Astrocyte (in vitro differentiated cells and primary cell): ENCODE measurements around the gene IGF1. TPM values are rescaled to one million over a fixed set of nuclear protein-coding genes. Genes with fewer than 3 reads are reported as not detected.
A peak's percentile ranks its signal among the peaks of the same experiment; 100 is the strongest.

Experiments
- DNase-seq: peaks from one replicate; pipeline ENCODE4 v3.0.0-alpha.2; 2010; ENCODE audit warnings: low read depth
- FAIRE-seq: peaks from 2 replicates; lab custom pipeline; 2011; peaks lifted over from hg19 to GRCh38; lab: Jason Lieb, UNC
- H2AFZ ChIP-seq: 2 replicates; pipeline ENCODE4 v1.6.0; 2012; ENCODE audit warnings: low read depth, low read length, inconsistent platforms
- H3K27ac ChIP-seq: 2 replicates; pipeline ENCODE4 v1.5.1; 2011; ENCODE audit warnings: low read depth, low read length, inconsistent platforms
- H3K27me3 ChIP-seq: 2 replicates; pipeline ENCODE4 v1.6.0; 2011; ENCODE audit warnings: low read length, inconsistent platforms; ENCODE audit not compliant: insufficient read depth
- H3K36me3 ChIP-seq: 2 replicates; pipeline ENCODE4 v1.5.1; 2011; ENCODE audit warnings: low read length, inconsistent platforms; ENCODE audit not compliant: insufficient read depth
- H3K4me1 ChIP-seq: 2 replicates; pipeline ENCODE4 v1.5.1; 2011; ENCODE audit warnings: low read length, inconsistent platforms; ENCODE audit not compliant: insufficient read depth
- H3K4me2 ChIP-seq: 2 replicates; pipeline ENCODE4 v1.6.0; 2012; ENCODE audit warnings: low read length, inconsistent platforms
- H3K4me3 ChIP-seq: 2 replicates; pipeline ENCODE4 v1.5.1; 2011; ENCODE audit warnings: low read depth, mild to moderate bottlenecking, low read length, inconsistent platforms; ENCODE audit not compliant: insufficient read depth
- H3K79me2 ChIP-seq: 2 replicates; pipeline ENCODE4 v1.6.0; 2012; ENCODE audit warnings: mild to moderate bottlenecking, low read length, inconsistent platforms; ENCODE audit not compliant: insufficient read depth
- H3K9ac ChIP-seq: 2 replicates; pipeline ENCODE4 v1.6.0; 2012; ENCODE audit warnings: mild to moderate bottlenecking, low read length, inconsistent platforms
- H3K9me3 ChIP-seq: 2 replicates; pipeline ENCODE4 v1.5.1; 2012; ENCODE audit warnings: low read depth, mild to moderate bottlenecking, low read length, inconsistent platforms; ENCODE audit not compliant: insufficient read depth
- H4K20me1 ChIP-seq: 2 replicates; pipeline ENCODE4 v1.6.0; 2012; ENCODE audit warnings: low read length, inconsistent platforms; ENCODE audit not compliant: insufficient read depth
- H3K27ac Mint-ChIP-seq: one replicate; pipeline ENCODE4 v1.8.0; 2021; ENCODE audit warnings: mild to moderate bottlenecking, mixed read lengths; ENCODE audit not compliant: unreplicated experiment
- H3K27me3 Mint-ChIP-seq: one replicate; pipeline ENCODE4 v1.8.0; 2021; ENCODE audit warnings: low read depth, mixed read lengths; ENCODE audit not compliant: unreplicated experiment
- H3K36me3 Mint-ChIP-seq: one replicate; pipeline ENCODE4 v1.8.0; 2021; ENCODE audit warnings: low read depth, mixed read lengths; ENCODE audit not compliant: unreplicated experiment
- H3K4me1 Mint-ChIP-seq: one replicate; pipeline ENCODE4 v1.8.0; 2021; ENCODE audit warnings: low read depth, mixed read lengths; ENCODE audit not compliant: unreplicated experiment
- H3K4me3 Mint-ChIP-seq: one replicate; pipeline ENCODE4 v1.8.0; 2021; ENCODE audit warnings: mild to moderate bottlenecking, moderate library complexity, mixed read lengths; ENCODE audit not compliant: unreplicated experiment
- H3K9me3 Mint-ChIP-seq: one replicate; pipeline ENCODE4 v1.8.0; 2021; ENCODE audit warnings: mild to moderate bottlenecking, mixed read lengths; ENCODE audit not compliant: unreplicated experiment
- EZH2 ChIP-seq: IDR thresholded peaks from 2 replicates; pipeline ENCODE4 v1.6.1; 2012; ENCODE audit warnings: mild to moderate bottlenecking, low read length, inconsistent platforms; ENCODE audit not compliant: insufficient read depth
- total RNA-seq: library from RNA; stranded (reverse); gene quantifications from 2 replicates; pipeline ENCODE4 v1.2.1, GENCODE V29; 2021
- TF ChIP-seq, protein P1 (sequence below): IDR thresholded peaks from 2 replicates; pipeline ENCODE4 v1.5.1; 2011; ENCODE audit warnings: low read depth, mild to moderate bottlenecking, inconsistent platforms, low read length, moderate library complexity; ENCODE audit not compliant: insufficient read depth

IGF1 gene
- total RNA-seq, 1 donor from 2014 or later = 1.9 TPM

DNA sequence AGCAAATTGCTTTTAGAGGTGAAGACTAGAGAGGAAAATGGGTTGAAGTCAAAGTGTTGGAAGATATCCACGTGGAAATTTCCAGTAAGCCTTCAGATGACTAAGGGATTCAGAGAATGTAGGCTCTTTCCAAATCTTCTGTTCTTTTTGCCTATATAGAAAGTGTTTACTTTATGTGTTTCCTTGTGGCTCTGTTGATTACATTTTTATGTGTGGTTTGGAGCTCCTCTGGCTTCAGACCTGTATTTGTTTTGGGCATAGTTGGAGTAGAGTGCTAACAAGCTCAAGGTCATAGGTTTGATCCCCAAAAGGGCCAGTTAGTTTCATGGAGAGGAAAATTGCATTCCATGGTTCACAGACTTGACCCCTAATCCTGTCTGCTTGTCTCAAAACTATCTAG, 91.9 kb downstream of the IGF1 start:
- Histone ChIP-seq H3K27ac (no peak overlapping the region), H3K9ac (no peak overlapping the region), H3K4me2 (no peak overlapping the region), H3K79me2 (no peaks in the 10 kb centered on the region), H3K27me3 (no peaks in the 10 kb centered on the region), H3K36me3 (no peaks in the 10 kb centered on the region), H3K4me3 (no peak overlapping the region), H2AFZ (no peak overlapping the region), H4K20me1 (no peaks in the 10 kb centered on the region), H3K9me3 (no peaks in the 10 kb centered on the region), H3K4me1 (no peaks in the 10 kb centered on the region)
- H3K36me3 Mint-ChIP-seq = no peaks in the 10 kb centered on the region
- H3K4me1 Mint-ChIP-seq = no peaks in the 10 kb centered on the region
- no peak for TF ChIP-seq EZH2
- TF ChIP-seq, protein P1, sequence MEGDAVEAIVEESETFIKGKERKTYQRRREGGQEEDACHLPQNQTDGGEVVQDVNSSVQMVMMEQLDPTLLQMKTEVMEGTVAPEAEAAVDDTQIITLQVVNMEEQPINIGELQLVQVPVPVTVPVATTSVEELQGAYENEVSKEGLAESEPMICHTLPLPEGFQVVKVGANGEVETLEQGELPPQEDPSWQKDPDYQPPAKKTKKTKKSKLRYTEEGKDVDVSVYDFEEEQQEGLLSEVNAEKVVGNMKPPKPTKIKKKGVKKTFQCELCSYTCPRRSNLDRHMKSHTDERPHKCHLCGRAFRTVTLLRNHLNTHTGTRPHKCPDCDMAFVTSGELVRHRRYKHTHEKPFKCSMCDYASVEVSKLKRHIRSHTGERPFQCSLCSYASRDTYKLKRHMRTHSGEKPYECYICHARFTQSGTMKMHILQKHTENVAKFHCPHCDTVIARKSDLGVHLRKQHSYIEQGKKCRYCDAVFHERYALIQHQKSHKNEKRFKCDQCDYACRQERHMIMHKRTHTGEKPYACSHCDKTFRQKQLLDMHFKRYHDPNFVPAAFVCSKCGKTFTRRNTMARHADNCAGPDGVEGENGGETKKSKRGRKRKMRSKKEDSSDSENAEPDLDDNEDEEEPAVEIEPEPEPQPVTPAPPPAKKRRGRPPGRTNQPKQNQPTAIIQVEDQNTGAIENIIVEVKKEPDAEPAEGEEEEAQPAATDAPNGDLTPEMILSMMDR = no peak
- DNase-seq = peak; percentile 10
- no peak overlapping the region for H3K27ac Mint-ChIP-seq
- FAIRE-seq = no peak
- H3K9me3 Mint-ChIP-seq = peaks cover 3% of the 10 kb centered on the region
- peaks cover 10% of the 10 kb centered on the region for H3K27me3 Mint-ChIP-seq
- no peak overlapping the region for H3K4me3 Mint-ChIP-seq

DNA sequence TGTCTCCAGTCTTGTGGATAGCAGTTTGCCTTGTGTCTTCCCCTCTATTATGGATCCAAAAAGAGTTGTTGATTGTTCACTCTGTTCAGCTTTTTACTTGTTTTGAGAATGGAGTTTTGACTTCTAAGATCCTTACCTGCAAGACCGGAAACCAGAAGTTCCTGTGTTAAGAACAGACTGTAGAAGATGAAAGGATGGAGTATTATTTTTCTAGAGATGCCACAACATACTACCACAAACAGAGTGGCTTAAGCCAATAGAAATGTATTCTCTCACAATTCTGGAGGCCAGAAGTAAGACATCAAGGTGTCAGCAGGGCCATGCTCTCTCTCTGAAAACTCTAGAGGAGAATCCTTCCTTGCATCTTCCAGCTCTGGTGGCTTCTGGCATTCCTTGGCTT, 95.0 kb downstream of the IGF1 start:
- FAIRE-seq = no peak
- Histone ChIP-seq H3K9me3 (no peaks in the 10 kb centered on the region), H3K27ac (no peak overlapping the region), H3K4me3 (no peak overlapping the region), H2AFZ (no peak overlapping the region), H3K79me2 (no peaks in the 10 kb centered on the region), H3K4me2 (no peak overlapping the region), H3K9ac (no peak overlapping the region), H3K4me1 (no peaks in the 10 kb centered on the region), H4K20me1 (no peaks in the 10 kb centered on the region), H3K27me3 (no peaks in the 10 kb centered on the region), H3K36me3 (no peaks in the 10 kb centered on the region)
- peaks cover 3% of the 10 kb centered on the region for H3K9me3 Mint-ChIP-seq
- H3K4me3 Mint-ChIP-seq = no peak overlapping the region
- H3K36me3 Mint-ChIP-seq = no peaks in the 10 kb centered on the region
- TF ChIP-seq, protein P1 = no peak
- no peak for TF ChIP-seq EZH2
- H3K27me3 Mint-ChIP-seq = peaks cover 5% of the 10 kb centered on the region
- DNase-seq = no peak
- H3K27ac Mint-ChIP-seq = no peak overlapping the region
- H3K4me1 Mint-ChIP-seq = no peaks in the 10 kb centered on the region

DNA sequence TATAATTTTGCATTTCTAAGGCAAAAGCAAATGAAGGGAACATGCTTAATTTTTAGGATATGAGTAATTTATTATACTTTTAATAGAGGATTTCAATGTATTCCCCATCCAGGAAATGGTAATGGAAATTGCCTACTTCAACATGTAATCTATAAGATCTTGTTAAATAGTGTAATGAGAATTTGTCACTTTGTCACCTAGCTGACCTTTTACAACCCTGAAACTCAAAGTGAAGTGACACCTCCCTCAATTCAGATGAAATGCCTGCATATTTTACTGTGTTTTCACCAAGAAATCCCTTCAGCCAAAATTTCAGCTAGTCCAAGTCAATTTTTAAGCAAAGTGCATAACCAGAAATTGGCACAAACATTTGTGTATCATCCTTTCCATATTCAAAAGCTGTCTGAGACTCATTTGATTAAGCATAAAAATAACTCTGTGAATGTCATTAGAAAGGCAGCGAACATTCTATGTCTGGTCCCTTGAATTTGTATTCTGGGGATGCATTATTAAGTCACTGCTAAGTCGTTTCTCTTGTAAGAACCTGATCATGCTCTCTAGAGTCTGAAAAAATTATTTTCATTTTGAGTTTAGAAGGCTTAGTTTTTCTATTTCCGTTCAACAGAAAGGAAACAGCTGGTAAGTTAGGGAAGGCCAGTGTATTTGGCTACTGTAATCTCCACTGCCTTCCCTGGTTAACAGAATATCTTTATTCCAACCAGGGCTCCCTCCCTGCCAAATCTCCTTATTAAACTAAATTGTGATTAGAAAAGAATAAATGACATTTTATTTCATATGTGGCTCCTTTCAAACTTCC, 100.8 kb downstream of the IGF1 start:
- TF ChIP-seq, protein P1 = no peak
- TF ChIP-seq EZH2 = no peak
- no peak overlapping the region for H3K4me2 ChIP-seq
- H4K20me1 ChIP-seq = no peaks in the 10 kb centered on the region
- H3K9me3 ChIP-seq = no peaks in the 10 kb centered on the region
- no peak overlapping the region for H3K27ac ChIP-seq
- no peaks in the 10 kb centered on the region for H3K27me3 ChIP-seq
- H3K36me3 Mint-ChIP-seq = no peaks in the 10 kb centered on the region
- no peak for DNase-seq
- H3K27ac Mint-ChIP-seq = no peak overlapping the region
- no peak overlapping the region for H2AFZ ChIP-seq
- no peaks in the 10 kb centered on the region for H3K4me1 Mint-ChIP-seq
- no peaks in the 10 kb centered on the region for H3K79me2 ChIP-seq
- H3K4me1 ChIP-seq = no peaks in the 10 kb centered on the region
- H3K9ac ChIP-seq = no peak overlapping the region
- FAIRE-seq = no peak
- no peak overlapping the region for H3K4me3 Mint-ChIP-seq
- H3K4me3 ChIP-seq = no peak overlapping the region
- no peaks in the 10 kb centered on the region for H3K9me3 Mint-ChIP-seq
- peaks cover 4% of the 10 kb centered on the region for H3K27me3 Mint-ChIP-seq
- H3K36me3 ChIP-seq = no peaks in the 10 kb centered on the region
